Occipital lobe (tissue), 2 donors: ENCODE data around the gene ZSWIM3. TPM values are rescaled to one million over a fixed set of nuclear protein-coding genes. Genes with fewer than 3 reads are reported as not detected.
A peak's percentile ranks its signal among the peaks of the same experiment; 100 is the strongest.
"Not testable (repeated sequence)": the region's sequence is repeated elsewhere in the genome, so short reads cannot be mapped to it uniquely, and the experiment has no call there.

ENCODE experiments used
- DNase-seq: peaks from one replicate; lab custom pipeline; 2025; lab: John Stamatoyannopoulos, UW
- total RNA-seq: library from RNA; depleted of rRNA; stranded (reverse); fragments of >200 nt; gene quantifications from one replicate; pipeline ENCODE4 v1.2.3, GENCODE V29; 2014

ZSWIM3 gene
- total RNA-seq, 1 donor from 2014 or later = 13.9 TPM

DNA sequence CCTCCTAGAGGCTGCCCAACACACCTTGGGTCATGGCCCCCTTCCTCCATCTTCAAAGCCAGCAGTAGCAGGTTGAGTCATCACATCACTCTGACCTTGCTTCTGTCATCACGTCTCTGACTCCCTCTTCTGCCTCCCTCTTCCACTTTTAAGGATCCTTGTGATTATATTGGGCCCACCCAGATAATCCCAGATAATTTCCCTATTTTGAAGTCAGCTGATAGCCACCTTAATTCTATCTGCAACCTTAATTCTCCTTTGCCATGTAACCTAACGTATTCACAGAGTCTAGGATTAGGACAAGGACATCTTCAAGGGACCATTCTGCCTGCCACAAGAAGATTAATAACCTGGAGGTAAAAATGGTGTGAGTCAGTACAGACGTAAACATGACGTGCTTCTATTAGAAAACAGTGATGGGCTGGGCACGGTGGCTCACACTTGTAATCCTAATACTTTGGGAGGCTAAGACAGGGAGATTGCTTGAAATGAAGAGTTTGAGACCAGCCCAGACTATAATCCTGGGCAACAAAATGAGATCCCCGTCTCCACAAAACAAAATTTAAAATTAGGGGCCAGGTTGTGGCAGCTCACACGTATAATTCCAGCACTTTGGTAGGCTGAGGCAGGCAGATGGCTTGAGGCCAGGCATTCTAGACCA, 3.3 kb downstream of the ZSWIM3 start:
- no peak for DNase-seq

DNA sequence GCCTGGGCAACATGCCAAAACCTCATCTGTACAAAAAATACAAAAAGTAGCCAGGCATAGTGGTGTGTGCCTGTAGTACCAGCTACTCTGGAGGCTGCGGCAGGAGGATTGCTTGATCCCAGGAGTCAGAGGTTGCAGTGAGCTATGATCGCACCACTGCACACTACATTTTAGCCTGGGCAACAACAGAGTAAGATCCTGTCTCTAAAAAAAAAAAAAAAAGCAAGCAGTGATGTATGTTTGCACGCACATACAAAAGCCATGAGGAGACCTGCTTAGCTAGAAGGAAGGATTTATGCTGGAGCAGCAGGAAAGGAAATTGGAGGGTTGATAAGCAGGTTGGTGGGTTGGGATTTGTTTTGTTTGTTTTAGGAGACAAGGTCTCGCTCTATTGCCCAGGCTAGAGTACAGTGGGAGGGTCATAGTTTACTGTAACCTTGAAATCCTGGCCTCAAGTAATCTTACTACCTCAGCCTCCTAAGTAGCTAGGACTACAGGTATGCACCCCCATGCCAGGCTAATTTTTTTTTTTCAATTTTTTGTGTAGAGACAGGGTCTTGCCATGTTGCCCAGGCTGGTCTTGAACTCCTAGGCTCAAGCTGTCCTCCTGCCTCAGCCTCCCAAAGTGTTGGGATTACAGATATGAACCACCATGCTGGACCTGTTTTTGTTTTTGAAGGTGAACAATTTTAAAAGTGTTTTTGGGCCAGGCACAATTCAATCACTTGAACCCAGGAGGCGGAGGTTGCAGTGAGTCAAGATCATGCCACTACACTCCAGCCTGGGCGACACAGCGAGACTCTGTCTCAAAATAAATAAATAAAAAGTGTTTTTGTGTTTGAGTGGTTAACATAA, 4.0 kb downstream of the ZSWIM3 start:
- no peak for DNase-seq

DNA sequence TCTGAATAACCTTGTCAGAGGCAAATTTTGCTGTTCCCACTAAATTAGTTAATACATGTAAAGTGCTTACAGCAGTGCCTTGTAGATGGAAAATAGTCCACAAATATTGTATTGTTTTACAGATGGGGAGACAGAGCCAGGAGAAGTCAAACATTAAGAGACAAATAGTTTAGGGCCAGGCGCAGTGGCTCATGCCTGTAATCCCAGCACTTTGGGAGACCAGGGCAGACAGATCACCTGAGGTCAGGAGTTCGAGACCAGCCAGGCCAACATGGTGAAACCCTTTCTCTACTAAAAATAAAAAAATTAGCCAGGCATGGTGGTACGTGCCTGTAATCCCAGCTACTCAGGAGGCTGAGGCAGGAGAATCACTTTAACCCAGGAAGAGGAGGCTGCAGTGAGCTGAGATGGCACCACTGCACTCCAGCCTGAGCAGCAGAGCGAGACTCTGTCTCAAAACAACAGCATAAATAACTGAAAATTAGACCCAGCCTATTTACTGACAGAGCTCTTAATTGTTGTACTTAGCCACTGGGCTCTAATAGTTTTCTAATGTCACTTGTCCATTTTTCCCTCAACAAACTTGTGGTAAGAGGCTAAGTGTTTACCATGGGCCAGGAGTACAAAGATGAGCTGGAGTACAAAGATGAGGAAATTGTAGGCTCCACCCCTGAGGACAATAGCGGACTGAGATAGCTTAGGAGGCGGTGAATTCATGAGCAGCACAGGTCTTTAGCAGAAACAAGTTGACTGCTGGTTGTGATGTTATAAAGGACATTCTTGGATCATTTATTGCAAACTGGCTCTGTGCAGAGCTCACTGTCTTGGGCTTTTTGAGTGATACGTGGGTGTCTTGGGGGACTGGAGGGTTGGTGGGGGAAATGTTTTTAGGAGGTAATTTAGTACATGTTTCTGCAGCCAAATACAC, 6.4 kb downstream of the ZSWIM3 start:
- DNase-seq = no peak

DNA sequence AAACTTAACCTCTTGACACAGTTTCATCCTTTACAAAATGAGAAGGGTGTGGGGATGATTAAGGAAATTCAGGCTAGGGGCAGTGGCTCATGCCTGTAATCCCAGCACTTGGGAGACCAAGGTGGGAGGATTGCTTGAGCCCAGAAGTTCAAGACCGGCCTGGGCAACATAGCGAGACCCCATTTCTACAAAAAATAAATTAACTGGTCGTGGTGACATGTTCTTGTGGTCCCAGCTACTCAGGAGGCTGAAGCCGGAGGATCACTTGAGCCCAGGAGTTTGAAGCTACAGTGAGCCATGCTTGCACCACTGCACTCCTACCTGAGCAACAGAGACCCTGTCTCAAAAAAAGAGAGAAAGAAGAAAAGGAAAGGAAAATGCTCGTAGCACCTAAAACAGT, 9.0 kb downstream of the ZSWIM3 start:
- no peak for DNase-seq

DNA sequence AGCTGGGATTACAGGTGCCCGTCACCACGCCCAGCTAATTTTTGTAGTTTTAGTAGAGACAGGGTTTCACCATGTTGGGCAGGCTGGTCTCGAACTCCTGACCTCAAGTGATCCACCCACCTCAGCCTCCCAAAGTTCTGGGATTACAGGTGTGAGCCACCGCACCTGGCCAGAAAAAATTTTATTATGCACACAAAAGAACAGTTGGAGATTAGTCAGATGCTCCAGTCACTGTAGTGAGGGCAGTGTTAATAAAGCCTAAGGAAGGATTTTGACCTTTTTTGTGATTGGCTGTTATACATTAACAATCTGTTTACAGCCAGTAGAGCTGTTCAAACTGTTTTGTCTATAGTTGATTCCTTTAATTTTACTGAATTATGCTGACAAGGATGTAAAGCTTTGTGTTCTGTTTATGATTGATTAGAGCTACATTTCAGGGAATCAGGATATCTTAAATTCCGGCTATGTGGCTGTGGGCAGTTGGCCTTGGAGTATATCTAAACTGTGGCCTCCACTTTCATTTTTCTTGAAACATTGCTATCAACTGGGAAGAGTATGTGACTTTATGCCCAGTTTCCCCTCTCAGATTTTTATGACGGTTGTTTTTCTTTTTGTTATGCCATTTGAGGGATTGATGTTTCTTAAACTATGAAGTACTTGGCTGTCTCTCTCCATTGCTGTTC, 9.9 kb downstream of the ZSWIM3 start:
- DNase-seq = no peak

DNA sequence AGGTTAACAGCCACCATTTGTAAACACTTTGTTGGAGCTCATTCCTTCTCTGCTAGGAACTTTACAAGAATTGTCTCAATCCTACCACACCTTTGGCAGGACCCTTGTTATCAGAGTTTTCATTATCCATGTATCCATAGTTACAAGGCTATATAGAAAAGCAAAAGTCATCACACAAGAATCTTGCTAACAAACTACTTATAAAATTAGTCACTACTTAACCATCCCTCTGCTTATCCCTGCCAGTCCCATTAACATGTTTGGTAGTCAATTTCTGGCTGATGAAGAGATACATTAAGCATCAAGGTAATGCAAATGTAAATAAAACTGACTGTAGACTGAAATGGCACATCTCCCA, 10.4 kb downstream of the ZSWIM3 start:
- no peak for DNase-seq

DNA sequence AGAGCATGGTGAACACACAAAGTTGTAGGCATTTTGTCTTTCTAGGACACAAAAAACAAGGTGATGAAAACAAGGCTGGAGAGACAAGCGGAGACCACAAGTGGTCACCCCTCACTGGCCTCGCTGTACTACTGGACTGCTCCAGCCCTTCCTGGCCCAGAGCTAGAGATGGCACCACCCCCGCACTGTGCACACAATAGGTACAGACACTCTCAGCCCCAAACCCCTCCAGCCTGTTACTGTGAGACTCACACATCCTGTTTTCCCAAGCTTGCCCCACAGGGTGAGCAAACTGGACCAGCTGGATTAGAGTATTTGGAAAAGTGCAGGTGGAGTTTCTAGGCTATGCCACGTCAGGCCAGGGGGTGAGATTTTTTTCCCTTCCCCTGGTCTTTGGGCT, 15.2 kb downstream of the ZSWIM3 start:
- DNase-seq = no peak

DNA sequence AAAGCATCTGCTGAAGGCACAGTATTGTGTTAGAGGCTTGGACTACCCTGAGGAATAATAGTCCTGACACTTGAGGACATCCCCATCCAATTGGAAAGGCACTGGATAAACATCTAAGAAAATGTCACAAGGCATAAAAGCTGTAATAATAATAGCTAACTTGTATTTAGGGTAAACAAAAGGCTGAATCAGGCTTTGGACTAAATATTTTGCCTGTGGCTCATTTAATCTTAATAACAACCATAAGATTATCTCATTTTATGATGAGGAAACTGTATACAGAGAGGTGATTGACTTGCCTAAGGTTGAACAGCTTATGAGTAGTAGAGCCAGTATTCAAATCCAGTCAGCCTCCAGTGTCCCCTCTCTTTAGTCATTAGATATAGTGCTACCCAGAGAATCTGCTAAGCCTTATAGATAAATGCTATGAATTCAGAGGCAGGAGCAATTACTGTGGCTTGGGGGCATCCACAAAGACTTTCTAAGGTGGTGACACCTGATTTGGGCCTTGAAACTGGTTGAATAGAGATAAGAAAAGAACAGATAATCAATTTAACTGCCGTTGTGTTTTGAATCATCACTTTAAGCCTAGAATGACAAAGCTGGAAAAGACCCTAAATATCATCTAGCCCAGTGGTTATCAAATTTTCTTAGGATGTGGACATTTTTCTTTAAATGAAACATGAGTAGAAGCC, 16.1 kb downstream of the ZSWIM3 start:
- no peak for DNase-seq

DNA sequence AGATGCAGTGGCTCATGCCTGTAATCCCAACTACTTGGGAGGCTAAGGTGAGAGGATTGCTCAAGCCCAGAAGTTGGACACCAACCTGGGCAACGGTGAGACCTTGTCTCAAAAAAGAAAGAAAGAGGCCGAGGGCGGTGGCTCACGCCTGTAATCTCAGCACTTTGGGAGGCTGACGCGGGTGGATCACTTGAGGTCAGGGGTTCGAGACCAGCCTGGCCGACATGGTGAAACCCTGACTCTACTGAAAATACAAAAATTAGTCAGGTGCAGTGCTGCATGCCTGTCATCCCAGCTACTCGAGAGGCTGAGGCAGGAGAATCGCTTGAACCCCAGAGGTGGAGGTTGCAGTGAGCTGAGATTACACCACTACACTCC, 16.7 kb downstream of the ZSWIM3 start:
- DNase-seq = not testable (repeated sequence)

DNA sequence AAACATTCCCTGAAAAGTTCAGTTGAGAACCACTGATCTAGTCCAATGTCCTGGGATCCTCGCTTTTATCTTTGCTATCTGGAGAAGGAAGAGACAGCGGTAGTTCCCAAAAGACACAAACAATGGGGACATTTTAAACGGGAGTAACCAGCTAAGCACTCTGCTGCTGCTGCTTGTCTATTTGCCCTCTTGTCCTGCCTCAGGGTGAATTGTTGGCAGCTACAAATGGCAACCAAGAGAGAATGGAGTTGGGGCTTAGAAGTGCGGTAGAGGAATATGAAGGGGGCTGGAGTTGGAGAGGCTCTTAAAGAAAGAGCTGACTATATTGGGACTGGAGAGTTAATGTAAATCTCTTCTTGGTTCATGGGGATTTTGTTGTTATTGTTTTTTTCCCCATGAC, 17.2 kb downstream of the ZSWIM3 start:
- no peak for DNase-seq

DNA sequence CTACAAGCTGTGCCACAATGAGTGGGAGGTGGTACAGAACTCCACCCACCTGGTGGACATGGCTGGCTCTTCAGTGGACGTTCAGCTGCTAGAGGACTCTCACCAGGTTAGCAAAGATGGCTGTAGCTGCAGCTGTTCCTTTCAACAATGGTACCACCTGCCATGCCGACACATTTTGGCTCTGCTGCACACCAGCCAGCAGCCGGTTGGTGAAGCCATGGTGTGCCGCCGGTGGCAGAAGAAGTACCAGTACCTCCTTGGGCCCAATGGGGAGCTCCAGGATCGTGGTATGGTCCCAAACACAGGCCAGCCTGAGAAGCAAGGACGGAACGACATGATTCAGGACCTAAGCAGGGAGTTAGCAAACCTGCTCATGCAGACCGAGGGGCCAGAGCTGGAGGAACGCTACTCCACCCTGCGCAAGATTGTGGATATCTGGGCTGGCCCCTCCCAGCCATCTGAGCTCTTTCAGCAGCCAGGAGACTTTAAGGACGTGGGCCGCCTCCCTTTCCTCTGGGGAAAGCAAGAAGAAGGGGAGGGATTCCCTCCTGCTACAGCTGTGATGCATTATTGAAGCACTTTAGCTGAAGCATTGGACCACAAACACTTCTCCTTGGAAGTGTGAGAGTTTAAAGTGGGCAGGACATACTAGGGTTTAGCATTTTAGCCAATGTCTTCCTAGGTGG, 20.8 kb downstream of the ZSWIM3 start:
- DNase-seq = no peak

DNA sequence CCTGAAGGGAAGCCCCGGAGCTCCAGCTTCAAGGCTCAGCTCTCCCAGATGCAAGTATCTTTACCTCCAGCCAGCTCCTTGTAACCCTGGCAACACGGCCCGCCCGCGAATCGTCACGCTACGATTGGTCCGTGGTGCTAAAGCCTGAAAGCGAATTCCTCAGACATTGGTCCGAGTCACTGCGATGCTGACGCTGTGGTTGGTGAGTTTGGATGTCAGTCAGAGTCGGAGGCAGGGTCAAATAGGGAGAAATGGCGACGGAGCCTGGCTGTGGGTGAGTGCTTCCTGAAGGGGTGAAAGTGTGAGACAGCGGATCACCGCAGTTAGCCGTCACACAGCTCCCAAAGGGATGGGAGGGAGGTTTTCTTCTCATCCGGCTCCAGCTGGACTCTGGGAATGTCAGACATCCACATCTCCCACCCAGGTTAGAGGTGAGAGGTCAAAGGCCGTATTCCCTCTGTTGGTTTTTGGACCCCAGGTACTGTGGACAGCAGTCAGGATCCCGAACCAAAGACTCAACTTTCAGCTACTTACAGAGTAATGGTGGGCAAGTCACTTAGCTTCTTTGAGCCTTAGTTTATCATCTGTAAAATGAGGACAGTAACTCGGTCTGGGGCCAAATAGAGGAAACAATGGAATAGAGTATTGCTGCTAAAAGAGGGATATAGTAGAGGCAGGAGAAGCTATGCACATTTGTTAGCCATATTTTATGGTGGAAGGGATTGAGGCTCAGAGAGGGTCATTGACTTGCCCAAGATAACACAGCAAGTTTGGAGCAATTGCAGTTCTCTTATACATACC, 23.8 kb downstream of the ZSWIM3 start, which contains the start of gene ZSWIM1:
Gene ZSWIM1, plus strand, starts transcription at position 240 of the 801 bp plus-strand sequence. CDS start 1,366 bp downstream, outside the sequence.
- DNase-seq = peak; percentile 98

DNA sequence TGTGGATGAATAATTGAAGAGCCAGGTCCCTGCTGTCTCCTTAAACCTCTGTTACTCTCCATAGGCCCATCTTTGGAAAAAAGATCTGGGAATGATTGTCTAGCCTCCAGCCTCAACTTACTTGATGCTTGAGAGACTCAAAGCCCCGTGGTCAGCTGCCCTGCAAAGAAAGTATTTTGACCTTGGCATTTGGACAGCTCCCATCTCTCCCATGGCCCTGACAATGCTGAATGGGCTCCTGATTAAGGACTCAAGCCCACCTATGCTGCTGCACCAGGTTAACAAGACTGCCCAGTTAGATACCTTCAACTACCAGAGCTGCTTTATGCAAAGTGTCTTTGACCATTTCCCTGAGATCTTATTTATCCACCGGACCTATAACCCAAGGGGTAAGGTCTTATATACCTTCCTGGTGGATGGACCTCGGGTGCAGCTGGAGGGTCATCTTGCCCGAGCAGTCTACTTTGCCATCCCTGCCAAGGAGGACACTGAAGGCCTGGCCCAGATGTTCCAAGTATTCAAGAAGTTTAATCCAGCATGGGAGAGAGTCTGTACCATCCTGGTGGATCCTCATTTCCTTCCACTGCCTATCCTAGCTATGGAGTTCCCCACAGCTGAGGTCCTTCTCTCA, 25.2 kb downstream of the ZSWIM3 start:
- DNase-seq = no peak

DNA sequence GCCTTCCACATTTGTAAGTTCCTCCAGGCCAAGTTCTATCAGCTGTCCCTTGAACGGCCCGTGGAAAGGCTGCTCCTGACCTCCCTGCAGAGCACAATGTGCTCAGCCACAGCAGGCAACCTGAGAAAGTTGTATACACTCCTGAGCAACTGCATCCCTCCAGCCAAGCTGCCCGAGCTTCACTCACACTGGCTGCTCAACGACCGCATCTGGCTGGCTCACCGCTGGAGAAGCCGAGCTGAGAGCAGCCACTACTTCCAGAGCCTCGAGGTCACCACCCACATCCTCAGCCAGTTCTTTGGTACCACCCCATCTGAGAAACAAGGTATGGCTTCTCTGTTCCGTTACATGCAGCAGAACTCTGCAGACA, 25.7 kb downstream of the ZSWIM3 start:
- DNase-seq = no peak

DNA sequence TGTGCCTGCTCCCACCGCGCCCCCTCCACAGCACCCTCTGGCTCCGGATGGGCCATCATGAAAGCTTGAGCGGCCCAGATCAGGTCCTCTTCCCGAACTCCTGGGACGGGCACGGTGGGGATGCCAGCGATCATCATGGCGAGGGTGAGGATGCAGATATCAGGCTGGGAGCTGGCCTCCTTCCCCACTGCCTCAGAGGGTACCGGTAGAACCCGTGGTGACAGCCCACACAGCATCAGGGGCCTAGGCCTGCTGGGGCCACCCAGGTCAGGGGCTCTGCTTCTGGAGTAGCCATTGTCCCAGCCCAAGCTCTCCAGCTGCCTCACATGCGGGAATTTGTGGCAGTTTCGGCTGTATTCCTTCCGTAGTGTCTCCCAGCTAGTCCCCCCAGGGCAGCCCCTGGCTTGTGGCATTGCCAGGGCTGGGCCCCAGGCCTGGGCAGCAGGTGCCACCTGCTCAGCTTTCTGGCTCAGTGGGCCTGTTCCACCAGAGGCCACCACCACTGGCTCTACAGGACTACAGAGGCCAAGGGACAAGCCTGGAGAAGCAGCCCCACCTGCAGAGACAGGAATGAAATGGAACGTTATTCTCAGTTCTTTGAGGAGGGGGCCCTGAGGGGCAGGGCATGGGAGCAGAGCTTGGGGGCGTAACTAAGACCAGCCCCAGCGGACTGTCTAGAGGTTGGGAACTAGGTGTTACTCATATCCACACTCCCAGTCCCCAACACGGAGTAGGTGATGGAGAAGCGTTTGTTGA, 29.4 kb downstream of the ZSWIM3 start:
- no peak for DNase-seq

DNA sequence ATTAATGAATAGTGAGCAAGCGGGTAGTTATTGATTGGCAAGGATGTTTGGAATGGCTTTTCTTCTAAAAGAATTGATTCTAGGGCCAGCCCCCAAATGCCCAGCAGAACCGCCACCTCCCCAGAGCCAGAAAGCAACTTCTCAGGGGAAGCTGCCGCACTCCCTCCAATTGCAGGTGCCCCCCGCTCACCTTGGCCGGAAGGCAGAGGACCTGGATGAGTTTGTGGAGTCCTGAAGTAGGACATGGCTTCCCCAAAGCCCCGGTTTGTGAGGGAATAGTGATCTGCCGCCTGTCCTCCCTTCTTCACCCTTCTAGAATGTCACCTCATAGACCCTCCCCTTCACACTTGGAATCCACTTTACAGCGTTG, 29.9 kb downstream of the ZSWIM3 start, which contains the start of gene SPATA25:
Gene SPATA25, minus strand, starts transcription at position 277 of the 370 bp plus-strand sequence. Its CDS starts 32 bp downstream, at position 245.
- DNase-seq = no peak

DNA sequence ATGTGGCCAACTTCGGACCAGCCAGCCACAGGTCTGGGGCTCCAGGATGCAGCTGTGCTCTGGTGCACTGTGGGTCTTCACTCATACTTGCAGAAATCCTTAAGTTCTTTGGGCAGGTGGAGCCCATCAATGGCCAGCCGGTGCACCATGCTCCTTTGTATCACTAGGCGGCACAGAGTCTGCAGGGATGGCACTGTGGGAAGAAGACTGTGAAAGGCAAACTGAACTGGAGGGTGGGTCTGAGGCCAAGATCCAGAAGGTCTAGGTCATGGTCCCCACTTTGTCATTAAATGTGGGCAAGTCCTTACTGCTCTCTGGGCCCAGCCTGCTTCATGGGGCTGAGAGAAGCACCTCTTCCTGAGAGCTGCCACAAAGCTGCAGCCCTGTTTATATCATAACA, 31.3 kb downstream of the ZSWIM3 start:
- no peak for DNase-seq
